K562 (cell line): Measurements from ENCODE around the gene SLC35G2. TPM values are rescaled to one million over a fixed set of nuclear protein-coding genes. Genes with fewer than 3 reads are reported as not detected.

Experiments
- AFF1 ChIP-seq, 2 experiments: fragments of 450-650 bp; IDR thresholded peaks; 2 replicates each; pipeline ENCODE4 v1.6.1; 2018; ENCODE audit warnings: mild to moderate bottlenecking in 2 of 2, low read depth in 1 of 2; ENCODE audit not compliant: partially characterized antibody in 2 of 2
- CC2D1A ChIP-seq: fragments of 450-650 bp; IDR thresholded peaks from 2 replicates; pipeline ENCODE4 v1.6.1; 2017; ENCODE audit warnings: mild to moderate bottlenecking
- CCAR2 ChIP-seq: fragments of 200-400 bp; formaldehyde crosslinking; IDR thresholded peaks from 2 replicates; pipeline ENCODE4 v1.6.1; 2017; ENCODE audit warnings: mild to moderate bottlenecking, low read depth, low read length
- DMBX1 ChIP-seq: fragments of 250-450 bp; sonication (Bioruptor Pico); IDR thresholded peaks from 2 replicates; pipeline ENCODE4 v1.8.0; 2022; ENCODE audit warnings: inconsistent platforms, mild to moderate bottlenecking, moderate library complexity, borderline replicate concordance
- ETS2 ChIP-seq: IDR thresholded peaks from 2 replicates; pipeline ENCODE4 v1.6.1; 2016; ENCODE audit warnings: borderline replicate concordance, missing genetic modification characterization, mild to moderate bottlenecking, moderate library complexity, missing compliant biosample characterization; ENCODE audit not compliant: poor library complexity, severe bottlenecking
- KLF13 ChIP-seq: fragments of 450-650 bp; IDR thresholded peaks from 2 replicates; pipeline ENCODE4 v1.6.1; 2016; ENCODE audit warnings: missing genetic modification characterization, low read depth, mild to moderate bottlenecking, missing compliant biosample characterization, moderate library complexity, borderline replicate concordance
- MECOM ChIP-seq: fragments of 250-450 bp; sonication (Bioruptor Pico); IDR thresholded peaks from 2 replicates; pipeline ENCODE4 v1.8.0; 2022; ENCODE audit warnings: inconsistent platforms
- NBN ChIP-seq: fragments of 450-650 bp; IDR thresholded peaks from 2 replicates; pipeline ENCODE4 v1.6.1; 2016; ENCODE audit warnings: low read depth, mild to moderate bottlenecking
- NRF1 ChIP-seq, 2 experiments: fragments of 450-650 bp; IDR thresholded peaks in 1 of 2; conservative IDR thresholded peaks in 1 of 2; 2 replicates each; pipeline ENCODE4 v1.6.1; 2014; ENCODE audit warnings: mild to moderate bottlenecking in 2 of 2
- PML ChIP-seq: IDR thresholded peaks from 2 replicates; pipeline ENCODE4 v1.6.1; 2012; ENCODE audit warnings: low read length, inconsistent platforms
- POLR2AphosphoS2 ChIP-seq: IDR thresholded peaks from 2 replicates; pipeline ENCODE4 v1.6.1; 2012; ENCODE audit warnings: low read length, improper control_type of control experiment
- RHOXF2B ChIP-seq: fragments of 250-450 bp; sonication (Bioruptor Pico); conservative IDR thresholded peaks from 2 replicates; pipeline ENCODE4 v1.5.1; 2021
- SIN3A ChIP-seq, 2 experiments: fragments of 150-350 bp in 1 of 2; IDR thresholded peaks; 2 replicates each; pipeline ENCODE4 v1.6.1; 2011 to 2016; ENCODE audit warnings: borderline replicate concordance in 2 of 2, low read depth in 2 of 2, low read length in 2 of 2, mild to moderate bottlenecking in 2 of 2, moderate library complexity in 2 of 2; ENCODE audit not compliant: control insufficient read depth in 1 of 2
- TFAM ChIP-seq: fragments of 250-450 bp; sonication (Bioruptor Pico); conservative IDR thresholded peaks from 2 replicates; pipeline ENCODE4 v1.5.0; 2021; ENCODE audit warnings: mild to moderate bottlenecking, moderate library complexity
- YBX1 ChIP-seq: fragments of 450-650 bp; IDR thresholded peaks from 2 replicates; pipeline ENCODE4 v1.7.1; 2016; ENCODE audit warnings: mild to moderate bottlenecking
- polyA plus RNA-seq, 8 experiments: library from polyadenylated mRNA; depleted of rRNA in 4 of 8; stranded (reverse) in 5 of 8; unstranded in 3 of 8; fragments of >200 nt; fragmentation: Nextera tagmentation in 2 of 8; fragmentation: Illumina TruSeq in 1 of 8; extraction: Ambion mirVana in 2 of 8; extraction: Trizol in 1 of 8; gene quantifications; 2 replicates each; pipeline versions ENCODE4 v1.2.1 to v1.2.3, GENCODE V29; 2011 to 2014; ENCODE audit warnings: inconsistent platforms in 1 of 8, missing spikeins in 1 of 8
- total RNA-seq, 7 experiments: library from RNA; depleted of rRNA in 6 of 7; stranded (reverse); fragments of >200 nt in 6 of 7; fragmentation: Illumina TruSeq in 2 of 7; extraction: Trizol in 2 of 7; gene quantifications; 2 replicates each; pipeline versions ENCODE4 v1.2.1 to v1.2.3, GENCODE V29; 2011 to 2021; ENCODE audit warnings: low replicate concordance in 1 of 7
- TF ChIP-seq, protein P1 (sequence below): fragments of 250-450 bp; sonication (Bioruptor Pico); IDR thresholded peaks from 2 replicates; pipeline ENCODE4 v1.4.0; 2020; ENCODE audit warnings: mild to moderate bottlenecking, moderate library complexity, borderline replicate concordance
- TF ChIP-seq, protein P2 (sequence below): fragments of 250-450 bp; sonication (Bioruptor Pico); IDR thresholded peaks from 2 replicates; pipeline ENCODE4 v1.4.0; 2020; ENCODE audit warnings: mild to moderate bottlenecking, moderate library complexity
- TF ChIP-seq, protein P3 (sequence below): fragments of 250-450 bp; sonication (Bioruptor Pico); IDR thresholded peaks from 2 replicates; pipeline ENCODE4 v1.8.0; 2022; ENCODE audit warnings: inconsistent platforms

Gene SLC35G2
- total and polyA plus RNA-seq, 9 of the 15 experiments (the other 6 are each of a cell fraction or from before 2014, with no cell fraction given): 2.6 to 5.9 (median 3.2) TPM

DNA sequence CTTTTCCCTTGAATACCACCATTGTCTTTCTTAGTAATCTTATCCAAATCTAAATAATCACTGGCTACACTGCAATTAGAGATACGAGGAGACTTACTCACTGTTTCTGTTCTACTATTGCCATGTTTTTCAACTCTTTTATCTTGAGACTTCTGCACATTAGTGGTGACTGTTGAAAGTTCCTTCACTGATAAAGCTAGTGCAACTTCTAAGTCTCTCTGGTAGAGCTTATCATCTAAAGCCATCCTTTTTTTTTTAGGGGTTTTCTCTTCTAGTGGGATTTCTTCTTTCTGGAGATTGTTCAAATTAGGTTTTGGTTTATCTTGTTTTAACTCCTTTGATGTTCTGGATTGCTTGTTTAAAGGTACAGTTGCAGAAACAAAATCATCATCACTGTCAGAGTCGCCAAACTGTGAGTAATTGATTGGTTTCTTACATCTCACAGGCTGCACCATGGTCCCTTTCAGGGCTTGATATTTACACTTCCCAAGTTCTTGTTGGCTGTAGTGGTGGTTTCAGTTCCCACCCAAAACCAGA is 80.8 kb downstream of the SLC35G2 start (continued):
- TF ChIP-seq, protein P1, sequence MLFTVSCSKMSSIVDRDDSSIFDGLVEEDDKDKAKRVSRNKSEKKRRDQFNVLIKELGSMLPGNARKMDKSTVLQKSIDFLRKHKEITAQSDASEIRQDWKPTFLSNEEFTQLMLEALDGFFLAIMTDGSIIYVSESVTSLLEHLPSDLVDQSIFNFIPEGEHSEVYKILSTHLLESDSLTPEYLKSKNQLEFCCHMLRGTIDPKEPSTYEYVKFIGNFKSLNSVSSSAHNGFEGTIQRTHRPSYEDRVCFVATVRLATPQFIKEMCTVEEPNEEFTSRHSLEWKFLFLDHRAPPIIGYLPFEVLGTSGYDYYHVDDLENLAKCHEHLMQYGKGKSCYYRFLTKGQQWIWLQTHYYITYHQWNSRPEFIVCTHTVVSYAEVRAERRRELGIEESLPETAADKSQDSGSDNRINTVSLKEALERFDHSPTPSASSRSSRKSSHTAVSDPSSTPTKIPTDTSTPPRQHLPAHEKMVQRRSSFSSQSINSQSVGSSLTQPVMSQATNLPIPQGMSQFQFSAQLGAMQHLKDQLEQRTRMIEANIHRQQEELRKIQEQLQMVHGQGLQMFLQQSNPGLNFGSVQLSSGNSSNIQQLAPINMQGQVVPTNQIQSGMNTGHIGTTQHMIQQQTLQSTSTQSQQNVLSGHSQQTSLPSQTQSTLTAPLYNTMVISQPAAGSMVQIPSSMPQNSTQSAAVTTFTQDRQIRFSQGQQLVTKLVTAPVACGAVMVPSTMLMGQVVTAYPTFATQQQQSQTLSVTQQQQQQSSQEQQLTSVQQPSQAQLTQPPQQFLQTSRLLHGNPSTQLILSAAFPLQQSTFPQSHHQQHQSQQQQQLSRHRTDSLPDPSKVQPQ: no peak
- TF ChIP-seq POLR2AphosphoS2 (no peak), CCAR2 (no peak), SIN3A (IDR thresholded peaks at IDR 0.05; ENCODE audit: borderline replicate concordance in 2 of 2, control insufficient read depth in 1 of 2, low read depth in 2 of 2, low read length in 2 of 2) (no peak), PML (peak; percentile 89), ETS2 (tag) (no peak), TFAM (CRISPR knock-in tag) (no peak), RHOXF2B (no peak), NBN (no peak; the same call in 1 of the 2 replicates), YBX1 (no peak), AFF1 (IDR thresholded peaks at IDR 0.05; ENCODE audit: low read depth in 1 of 2, partially characterized antibody in 2 of 2) (no peak), DMBX1 (0 out of 2 replicates have a peak, but pooled peaks have one; percentile 47), CC2D1A (peak; percentile 67; the same call in 1 of the 2 replicates), NRF1 (conservative IDR thresholded peaks at IDR 0.05 in 1 of 2, IDR thresholded peaks at IDR 0.05 in 1 of 2) (no peak), KLF13 (no peak), MECOM (CRISPR knock-in tag) (no peak)
- TF ChIP-seq, protein P2, sequence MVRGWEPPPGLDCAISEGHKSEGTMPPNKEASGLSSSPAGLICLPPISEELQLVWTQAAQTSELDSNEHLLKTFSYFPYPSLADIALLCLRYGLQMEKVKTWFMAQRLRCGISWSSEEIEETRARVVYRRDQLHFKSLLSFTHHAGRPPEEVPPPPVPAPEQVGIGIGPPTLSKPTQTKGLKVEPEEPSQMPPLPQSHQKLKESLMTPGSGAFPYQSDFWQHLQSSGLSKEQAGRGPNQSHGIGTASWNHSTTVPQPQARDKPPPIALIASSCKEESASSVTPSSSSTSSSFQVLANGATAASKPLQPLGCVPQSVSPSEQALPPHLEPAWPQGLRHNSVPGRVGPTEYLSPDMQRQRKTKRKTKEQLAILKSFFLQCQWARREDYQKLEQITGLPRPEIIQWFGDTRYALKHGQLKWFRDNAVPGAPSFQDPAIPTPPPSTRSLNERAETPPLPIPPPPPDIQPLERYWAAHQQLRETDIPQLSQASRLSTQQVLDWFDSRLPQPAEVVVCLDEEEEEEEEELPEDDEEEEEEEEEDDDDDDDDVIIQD (CRISPR knock-in tag): no peak
- TF ChIP-seq, protein P3, sequence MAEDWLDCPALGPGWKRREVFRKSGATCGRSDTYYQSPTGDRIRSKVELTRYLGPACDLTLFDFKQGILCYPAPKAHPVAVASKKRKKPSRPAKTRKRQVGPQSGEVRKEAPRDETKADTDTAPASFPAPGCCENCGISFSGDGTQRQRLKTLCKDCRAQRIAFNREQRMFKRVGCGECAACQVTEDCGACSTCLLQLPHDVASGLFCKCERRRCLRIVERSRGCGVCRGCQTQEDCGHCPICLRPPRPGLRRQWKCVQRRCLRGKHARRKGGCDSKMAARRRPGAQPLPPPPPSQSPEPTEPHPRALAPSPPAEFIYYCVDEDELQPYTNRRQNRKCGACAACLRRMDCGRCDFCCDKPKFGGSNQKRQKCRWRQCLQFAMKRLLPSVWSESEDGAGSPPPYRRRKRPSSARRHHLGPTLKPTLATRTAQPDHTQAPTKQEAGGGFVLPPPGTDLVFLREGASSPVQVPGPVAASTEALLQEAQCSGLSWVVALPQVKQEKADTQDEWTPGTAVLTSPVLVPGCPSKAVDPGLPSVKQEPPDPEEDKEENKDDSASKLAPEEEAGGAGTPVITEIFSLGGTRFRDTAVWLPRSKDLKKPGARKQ (CRISPR knock-in tag): no peak
